K562 (cell line): ENCODE data around the gene NPFF. TPM values are rescaled to one million over a fixed set of nuclear protein-coding genes. Genes with fewer than 3 reads are reported as not detected.

Experiments
- BHLHE40 ChIP-seq: IDR thresholded peaks from 2 replicates; pipeline ENCODE4 v1.6.1; 2011; ENCODE audit warnings: low read length, improper control_type of control experiment
- ELF2 ChIP-seq: fragments of 250-450 bp; sonication (Bioruptor Pico); IDR thresholded peaks from 2 replicates; pipeline ENCODE4 v1.5.0; 2021; ENCODE audit warnings: mild to moderate bottlenecking
- FOSL1 ChIP-seq: fragments of 200-800 bp; sonication (Bioruptor generic); conservative IDR thresholded peaks from 2 replicates; pipeline ENCODE4 v1.6.1; 2016; ENCODE audit warnings: missing genetic modification characterization, missing compliant biosample characterization
- FOXP1 ChIP-seq: sonication (generic); formaldehyde crosslinking; IDR thresholded peaks from 2 replicates; pipeline ENCODE4 v1.8.0; 2022; ENCODE audit warnings: mild to moderate bottlenecking, missing genetic modification reagents
- GTF2A2 ChIP-seq: IDR thresholded peaks from 2 replicates; pipeline ENCODE4 v1.6.1; 2016; ENCODE audit warnings: mild to moderate bottlenecking, missing genetic modification characterization, missing compliant biosample characterization
- NR2C2 ChIP-seq, 2 experiments: fragments of 200-800 bp in 1 of 2; sonication (Bioruptor generic) in 1 of 2; sonication (generic) in 1 of 2; formaldehyde crosslinking in 1 of 2; IDR thresholded peaks; 2 replicates each; pipeline versions ENCODE4 v1.6.1 to v1.8.0; 2016 to 2022; ENCODE audit warnings: mild to moderate bottlenecking in 1 of 2, missing compliant biosample characterization in 1 of 2, missing genetic modification characterization in 1 of 2, missing genetic modification reagents in 1 of 2
- NR4A1 ChIP-seq, 2 experiments: fragments of 250-450 bp in 1 of 2; fragments of 450-650 bp in 1 of 2; sonication (Bioruptor Pico) in 1 of 2; IDR thresholded peaks; 2 replicates each; pipeline versions ENCODE4 v1.4.0 to v1.6.1; 2016 to 2020; ENCODE audit warnings: mild to moderate bottlenecking in 2 of 2, missing compliant biosample characterization in 1 of 2, missing genetic modification characterization in 1 of 2, moderate library complexity in 1 of 2
- PHF8 ChIP-seq: fragments of 200-600 bp; sonication (generic); IDR thresholded peaks from 2 replicates; pipeline ENCODE4 v1.6.1; 2012; ENCODE audit warnings: mixed run types, mild to moderate bottlenecking, inconsistent platforms, low read length, moderate library complexity, borderline replicate concordance
- RBM39 ChIP-seq: fragments of 200-400 bp; formaldehyde crosslinking; optimal IDR thresholded peaks from 2 replicates; pipeline ENCODE3; 2018; ENCODE audit warnings: low read depth, low read length
- SP1 ChIP-seq: sonication (generic); formaldehyde crosslinking; IDR thresholded peaks from 2 replicates; pipeline ENCODE4 v1.8.1; 2022; ENCODE audit warnings: mild to moderate bottlenecking, missing genetic modification reagents
- VEZF1 ChIP-seq: fragments of 200-800 bp; sonication (Bioruptor generic); IDR thresholded peaks from 2 replicates; pipeline ENCODE4 v1.6.1; 2017; ENCODE audit warnings: missing genetic modification characterization, missing compliant biosample characterization
- ZFX ChIP-seq: sonication (generic); formaldehyde crosslinking; IDR thresholded peaks from 2 replicates; pipeline ENCODE4 v1.8.0; 2022; ENCODE audit warnings: mild to moderate bottlenecking, missing genetic modification reagents, moderate library complexity
- ZMIZ1 ChIP-seq, 2 experiments: fragments of 150-350 bp in 1 of 2; IDR thresholded peaks; 2 replicates each; pipeline ENCODE4 v1.6.1; 2012 to 2016; ENCODE audit warnings: low read depth in 2 of 2, low read length in 2 of 2, mild to moderate bottlenecking in 1 of 2, moderate library complexity in 1 of 2
- ZNF324 ChIP-seq: fragments of 250-450 bp; sonication (Bioruptor Pico); IDR thresholded peaks from 2 replicates; pipeline ENCODE4 v1.4.0; 2020; ENCODE audit warnings: mild to moderate bottlenecking
- ZNF431 ChIP-seq: sonication (generic); formaldehyde crosslinking; IDR thresholded peaks from 2 replicates; pipeline ENCODE4 v1.8.0; 2022; ENCODE audit warnings: mild to moderate bottlenecking, missing genetic modification reagents
- ZNF449 ChIP-seq: fragments of 250-450 bp; sonication (Bioruptor Pico); IDR thresholded peaks from 2 replicates; pipeline ENCODE4 v1.8.0; 2022; ENCODE audit warnings: moderate library complexity, mild to moderate bottlenecking, inconsistent platforms
- ZNF57 ChIP-seq: fragments of 450-650 bp; formaldehyde crosslinking; IDR thresholded peaks from 2 replicates; pipeline ENCODE4 v1.4.0; 2020; ENCODE audit warnings: mild to moderate bottlenecking, moderate library complexity
- polyA plus RNA-seq, 8 experiments: library from polyadenylated mRNA; depleted of rRNA in 4 of 8; stranded (reverse) in 5 of 8; unstranded in 3 of 8; fragments of >200 nt; fragmentation: Nextera tagmentation in 2 of 8; fragmentation: Illumina TruSeq in 1 of 8; extraction: Ambion mirVana in 2 of 8; extraction: Trizol in 1 of 8; gene quantifications; 2 replicates each; pipeline versions ENCODE4 v1.2.1 to v1.2.3, GENCODE V29; 2011 to 2014; ENCODE audit warnings: inconsistent platforms in 1 of 8, missing spikeins in 1 of 8
- total RNA-seq, 7 experiments: library from RNA; depleted of rRNA in 6 of 7; stranded (reverse); fragments of >200 nt in 6 of 7; fragmentation: Illumina TruSeq in 2 of 7; extraction: Trizol in 2 of 7; gene quantifications; 2 replicates each; pipeline versions ENCODE4 v1.2.1 to v1.2.3, GENCODE V29; 2011 to 2021; ENCODE audit warnings: low replicate concordance in 1 of 7

Gene NPFF
- total and polyA plus RNA-seq, 9 of the 15 experiments (the other 6 are each of a cell fraction or from before 2014, with no cell fraction given): 0.15 to 1.2 (median 0.55) TPM; not detected in 6

GRCh38 chr12:53500776-53501614 is 6.3 kb downstream of the NPFF start, which contains the start of gene TARBP2 (continued):
- TF ChIP-seq VEZF1 (CRISPR knock-in tag) (peak; percentile 82), ZMIZ1 (IDR thresholded peaks at IDR 0.05; ENCODE audit: low read depth in 2 of 2, low read length in 2 of 2) (0 out of 4 replicates have a peak, but pooled peaks of 1 of the 2 experiments have one; percentile 11), NR2C2 (CRISPR knock-in tag; IDR thresholded peaks at IDR 0.05) (peak; percentile 77; the same call in 1 of the 2 replicates), NR2C2 (tag; IDR thresholded peaks at IDR 0.05) (peak; percentile 96), PHF8 (peak; percentile 95), SP1 (CRISPR knock-in tag) (peak; percentile 90; the same call in 1 of the 2 replicates), FOXP1 (peak; percentile 63; the same call in 1 of the 2 replicates), ELF2 (CRISPR knock-in tag) (peak; percentile 64; the same call in 1 of the 2 replicates), ZNF431 (CRISPR knock-in tag) (peak; percentile 50; the same call in 1 of the 2 replicates), NR4A1 (CRISPR knock-in tag; IDR thresholded peaks at IDR 0.05) (peak; percentile 87; the same call in 1 of the 2 replicates), NR4A1 (tag; IDR thresholded peaks at IDR 0.05) (peak; percentile 81; the same call in 1 of the 2 replicates), ZNF324 (0 out of 2 replicates have a peak, but pooled peaks have one; percentile 49), ZNF57 (CRISPR knock-in tag) (0 out of 2 replicates have a peak, but pooled peaks have one; percentile 46), ZNF449 (CRISPR knock-in tag) (peak; percentile 84; the same call in 1 of the 2 replicates), RBM39 (no peak), ZFX (CRISPR knock-in tag) (peak; percentile 99), GTF2A2 (0 out of 2 replicates have a peak, but pooled peaks have one; percentile 42), BHLHE40 (peak; percentile 79), FOSL1 (tag) (peak; percentile 45; the same call in 1 of the 2 replicates)
